ENCODE data around the gene ANKFY1. TPM values are rescaled to one million over a fixed set of nuclear protein-coding genes. Genes with fewer than 3 reads are reported as not detected.
"Not testable (repeated sequence)": the region's sequence is repeated elsewhere in the genome, so short reads cannot be mapped to it uniquely, and the experiment has no call there.

ANKFY1 gene
- total RNA-seq, 2 experiments from 2014 or later = 34.6 to 40.5 TPM

GRCh38 chr17:4144422-4144747, 119.4 kb downstream of the ANKFY1 start:
- intact Hi-C loops (cut with micrococcal nuclease) = loop anchor here (1.0 to 10.0 kb wide), 4 partner anchors 32 to 800 kb away; partner anchors contain the start of genes ARRB2, P2RX1, PFN1 and RNF167
- ChIA-PET CTCF (interaction anchor here (1.2 kb wide), 2 partner anchors 32 to 69 kb away, joined by 4 read pairs; no protein-coding TSS in a partner anchor), POLR2A (interaction anchor here (0.9 to 3.7 kb wide), 7 partner anchors 12 to 299 kb away, joined by 3 to 27 read pairs (median 12); partner anchors contain the start of gene NCBP3)
- Mint-ChIP-seq H3K27me3 (no peaks in the 10 kb centered on the region), H3K9me3 (no peaks in the 10 kb centered on the region), H3K27ac (peak overlapping the region; percentile 99), H3K4me3 (peak overlapping the region; percentile 96), H3K4me1 (ENCODE audit: low read depth) (peaks cover 34% of the 10 kb centered on the region), H3K36me3 (peaks cover 1% of the 10 kb centered on the region)
- no peak for DNase-seq

- ChIA-PET POLR2A (interaction anchor here (0.6 to 3.7 kb wide), 19 partner anchors 9 to 1807 kb away, joined by 3 to 27 read pairs (median 5); partner anchors contain the start of genes ANKFY1, CTNS, NCBP3 and SHPK), CTCF (interaction anchor here (0.6 to 1.8 kb wide), 3 partner anchors 32 to 61 kb away, joined by 4 to 5 read pairs (median 4); no protein-coding TSS in a partner anchor)
- no peaks in the 10 kb centered on the region for H3K9me3 Mint-ChIP-seq
- peaks cover 1% of the 10 kb centered on the region for H3K36me3 Mint-ChIP-seq
- peak; percentile 93 for DNase-seq
- peaks cover 40% of the 10 kb centered on the region for H3K4me1 Mint-ChIP-seq (ENCODE audit: low read depth)
- H3K4me3 Mint-ChIP-seq = peak overlapping the region; percentile 96
- H3K27ac Mint-ChIP-seq = peak overlapping the region; percentile 99
- no peaks in the 10 kb centered on the region for H3K27me3 Mint-ChIP-seq
- intact Hi-C loops (cut with micrococcal nuclease) = loop anchor here (1.0 to 10.0 kb wide), 6 partner anchors 33 to 801 kb away; partner anchors contain the start of genes ARRB2, P2RX1, PFN1 and RNF167
Observed at GRCh38 chr17:4143563-4144421, 120.0 kb downstream of the ANKFY1 start.

- CTCF ChIA-PET = interaction anchor here (1.0 to 1.8 kb wide), 2 partner anchors 58 to 228 kb away, joined by 4 read pairs; no protein-coding TSS in a partner anchor
- intact Hi-C loops (cut with micrococcal nuclease) = loop anchor here (2.0 to 10.0 kb wide), 4 partner anchors 228 to 802 kb away; partner anchors contain the start of genes ARRB2, P2RX1, PFN1 and RNF167
- Mint-ChIP-seq H3K36me3 (peaks cover 1% of the 10 kb centered on the region), H3K27ac (peak overlapping the region; percentile 46), H3K27me3 (no peaks in the 10 kb centered on the region), H3K4me3 (peak overlapping the region; percentile 96), H3K9me3 (no peaks in the 10 kb centered on the region), H3K4me1 (ENCODE audit: low read depth) (peaks cover 52% of the 10 kb centered on the region)
- POLR2A ChIA-PET = interaction anchor here (1.3 to 3.7 kb wide), 9 partner anchors 14 to 1806 kb away, joined by 3 to 27 read pairs (median 12); partner anchors contain the start of genes CTNS, NCBP3, SHPK and TSR1
- DNase-seq = peak; percentile 53
Observed at GRCh38 chr17:4142107-4142900, 121.5 kb downstream of the ANKFY1 start.

- intact Hi-C loops (cut with micrococcal nuclease) = loop anchor here (10.0 kb wide), 3 partner anchors 225 to 805 kb away; partner anchors contain the start of genes ARRB2, P2RX1, PFN1 and RNF167
- Mint-ChIP-seq H3K9me3 (no peaks in the 10 kb centered on the region), H3K27me3 (no peaks in the 10 kb centered on the region), H3K4me1 (ENCODE audit: low read depth) (peaks cover 61% of the 10 kb centered on the region), H3K4me3 (no peak overlapping the region), H3K27ac (no peak overlapping the region), H3K36me3 (peaks cover 1% of the 10 kb centered on the region)
- ChIA-PET POLR2A (no interaction called here), CTCF (interaction anchor here (1.2 kb wide), 1 partner anchor 294 kb away, joined by 4 read pairs; the partner anchor contains the start of gene NCBP3)
- no peak for DNase-seq
Observed at GRCh38 chr17:4140125-4140524, 123.7 kb downstream of the ANKFY1 start.

- peaks cover 60% of the 10 kb centered on the region for H3K4me1 Mint-ChIP-seq (ENCODE audit: low read depth)
- CTCF ChIA-PET = interaction anchor here (1.0 to 1.2 kb wide), 2 partner anchors 19 to 293 kb away, joined by 3 to 4 read pairs; partner anchors contain the start of gene NCBP3
- H3K36me3 Mint-ChIP-seq; H3K27me3 Mint-ChIP-seq; intact Hi-C loops (cut with micrococcal nuclease); POLR2A ChIA-PET; H3K9me3 Mint-ChIP-seq; H3K27ac Mint-ChIP-seq; H3K4me3 Mint-ChIP-seq; DNase-seq: not testable (repeated sequence)
Observed at GRCh38 chr17:4138906-4139526, 124.8 kb downstream of the ANKFY1 start.

GRCh38 chr17:4136373-4136772, 127.4 kb downstream of the ANKFY1 start:
- Mint-ChIP-seq H3K27me3 (no peaks in the 10 kb centered on the region), H3K9me3 (no peaks in the 10 kb centered on the region), H3K4me3 (no peak overlapping the region), H3K36me3 (no peaks in the 10 kb centered on the region), H3K4me1 (ENCODE audit: low read depth) (peaks cover 56% of the 10 kb centered on the region), H3K27ac (no peak overlapping the region)
- POLR2A ChIA-PET = no interaction called here
- DNase-seq = no peak
- CTCF ChIA-PET = no interaction called here
- intact Hi-C loops (cut with micrococcal nuclease) = no loop called here

GRCh38 chr17:4135489-4135888, 128.3 kb downstream of the ANKFY1 start:
- DNase-seq = no peak
- H3K27me3 Mint-ChIP-seq = no peaks in the 10 kb centered on the region
- H3K9me3 Mint-ChIP-seq = no peaks in the 10 kb centered on the region
- no peak overlapping the region for H3K27ac Mint-ChIP-seq
- ChIA-PET POLR2A (interaction anchor here (1.0 kb wide), 1 partner anchor 8 kb away, joined by 5 read pairs; the partner anchor contains the start of gene CYB5D2), CTCF (interaction anchor here (1.9 kb wide), 1 partner anchor 65 kb away, joined by 5 read pairs; no protein-coding TSS in a partner anchor)
- H3K36me3 Mint-ChIP-seq = peaks cover 4% of the 10 kb centered on the region
- H3K4me1 Mint-ChIP-seq (ENCODE audit: low read depth) = peaks cover 58% of the 10 kb centered on the region
- intact Hi-C loops (cut with micrococcal nuclease) = no loop called here
- no peak overlapping the region for H3K4me3 Mint-ChIP-seq

- H3K27me3 Mint-ChIP-seq = no peaks in the 10 kb centered on the region
- H3K4me1 Mint-ChIP-seq (ENCODE audit: low read depth) = peaks cover 52% of the 10 kb centered on the region
- H3K4me3 Mint-ChIP-seq = no peak overlapping the region
- POLR2A ChIA-PET = interaction anchor here (0.6 to 1.0 kb wide), 2 partner anchors 9 to 16 kb away, joined by 4 to 5 read pairs; partner anchors contain the start of gene CYB5D2
- CTCF ChIA-PET = interaction anchor here (0.6 to 1.9 kb wide), 3 partner anchors 9 to 397 kb away, joined by 3 to 5 read pairs (median 4); no protein-coding TSS in a partner anchor
- H3K27ac Mint-ChIP-seq = no peak overlapping the region
- peaks cover 8% of the 10 kb centered on the region for H3K36me3 Mint-ChIP-seq
- DNase-seq = no peak
- intact Hi-C loops (cut with micrococcal nuclease) = no loop called here
- H3K9me3 Mint-ChIP-seq = no peaks in the 10 kb centered on the region
Observed at GRCh38 chr17:4134721-4135120, 129.1 kb downstream of the ANKFY1 start.

- Mint-ChIP-seq H3K9me3 (no peaks in the 10 kb centered on the region), H3K36me3 (peaks cover 10% of the 10 kb centered on the region), H3K27me3 (no peaks in the 10 kb centered on the region), H3K27ac (peak overlapping the region; percentile 9), H3K4me3 (no peak overlapping the region), H3K4me1 (ENCODE audit: low read depth) (peaks cover 46% of the 10 kb centered on the region)
- ChIA-PET CTCF (no interaction called here), POLR2A (no interaction called here)
- intact Hi-C loops (cut with micrococcal nuclease) = no loop called here
- DNase-seq = no peak
Observed at GRCh38 chr17:4130715-4131114, 133.1 kb downstream of the ANKFY1 start.

- ChIA-PET POLR2A (interaction anchor here (3.2 kb wide), 1 partner anchor 16 kb away, joined by 13 read pairs; the partner anchor contains the start of genes CYB5D2 and ZZEF1), CTCF (no interaction called here)
Observed at GRCh38 chr17:4127555-4127954, 136.2 kb downstream of the ANKFY1 start.

GRCh38 chr17:4125552-4125951, 138.2 kb downstream of the ANKFY1 start:
- POLR2A ChIA-PET = interaction anchor here (3.2 kb wide), 1 partner anchor 18 kb away, joined by 13 read pairs; the partner anchor contains the start of genes CYB5D2 and ZZEF1
- H3K27ac Mint-ChIP-seq = peak overlapping the region; percentile 38

More at GRCh38 chr17:4127555-4127954, 136.2 kb downstream of the ANKFY1 start:
- H3K4me3 Mint-ChIP-seq = no peak overlapping the region
- intact Hi-C loops (cut with micrococcal nuclease) = no loop called here
- H3K9me3 Mint-ChIP-seq = no peaks in the 10 kb centered on the region
- peaks cover 10% of the 10 kb centered on the region for H3K36me3 Mint-ChIP-seq
- peak overlapping the region; percentile 7 for H3K27ac Mint-ChIP-seq
- H3K4me1 Mint-ChIP-seq (ENCODE audit: low read depth) = peaks cover 44% of the 10 kb centered on the region
- no peak for DNase-seq
- H3K27me3 Mint-ChIP-seq = no peaks in the 10 kb centered on the region

More at GRCh38 chr17:4125552-4125951, 138.2 kb downstream of the ANKFY1 start:
- Mint-ChIP-seq H3K4me3 (no peak overlapping the region), H3K27me3 (no peaks in the 10 kb centered on the region), H3K4me1 (ENCODE audit: low read depth) (peaks cover 34% of the 10 kb centered on the region), H3K36me3 (peaks cover 6% of the 10 kb centered on the region), H3K9me3 (no peaks in the 10 kb centered on the region)
- no peak for DNase-seq
- intact Hi-C loops (cut with micrococcal nuclease) = no loop called here
- CTCF ChIA-PET = interaction anchor here (0.7 kb wide), 1 partner anchor 9 kb away, joined by 3 read pairs; no protein-coding TSS in a partner anchor

Data from activated CD4-positive, alpha-beta memory T cell treated with anti-CD3 and anti-CD28 coated beads for 36 hours (primary cell).